HG03469 (cell line): ENCODE results near the gene UBE2I.

Experiments
- ATAC-seq: cut with Tn5 transposase; IDR thresholded peaks from one replicate; pipeline ENCODE4 v1.9.1; 2021; ENCODE audit warnings: mild to moderate bottlenecking, moderate library complexity, moderate number of reproducible peaks; ENCODE audit not compliant: unreplicated experiment

The UBE2I gene

DNA sequence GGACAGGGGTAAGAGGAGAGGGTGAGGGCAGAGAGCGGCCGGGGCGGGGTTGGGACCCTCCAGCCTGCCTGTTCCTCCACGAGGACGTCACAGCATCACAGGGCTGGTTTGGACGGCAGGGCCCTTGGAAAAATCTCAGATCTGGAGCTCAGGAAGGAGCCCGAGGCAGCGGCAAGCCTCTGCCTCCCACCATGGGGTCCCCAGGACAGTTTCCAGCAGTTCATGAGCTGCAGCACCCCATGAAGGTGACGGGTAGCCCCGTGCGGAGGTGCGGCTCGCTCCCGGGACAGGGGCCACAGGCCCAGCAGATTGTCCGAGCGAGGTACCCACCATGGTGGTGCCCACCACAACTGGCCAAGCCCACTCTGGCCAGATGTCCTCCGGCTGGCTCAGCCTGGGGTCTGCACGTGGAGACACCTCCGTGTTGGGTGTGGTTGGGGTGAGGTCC lies 32.3 kb upstream of the UBE2I start:
- ATAC-seq = no peak

DNA sequence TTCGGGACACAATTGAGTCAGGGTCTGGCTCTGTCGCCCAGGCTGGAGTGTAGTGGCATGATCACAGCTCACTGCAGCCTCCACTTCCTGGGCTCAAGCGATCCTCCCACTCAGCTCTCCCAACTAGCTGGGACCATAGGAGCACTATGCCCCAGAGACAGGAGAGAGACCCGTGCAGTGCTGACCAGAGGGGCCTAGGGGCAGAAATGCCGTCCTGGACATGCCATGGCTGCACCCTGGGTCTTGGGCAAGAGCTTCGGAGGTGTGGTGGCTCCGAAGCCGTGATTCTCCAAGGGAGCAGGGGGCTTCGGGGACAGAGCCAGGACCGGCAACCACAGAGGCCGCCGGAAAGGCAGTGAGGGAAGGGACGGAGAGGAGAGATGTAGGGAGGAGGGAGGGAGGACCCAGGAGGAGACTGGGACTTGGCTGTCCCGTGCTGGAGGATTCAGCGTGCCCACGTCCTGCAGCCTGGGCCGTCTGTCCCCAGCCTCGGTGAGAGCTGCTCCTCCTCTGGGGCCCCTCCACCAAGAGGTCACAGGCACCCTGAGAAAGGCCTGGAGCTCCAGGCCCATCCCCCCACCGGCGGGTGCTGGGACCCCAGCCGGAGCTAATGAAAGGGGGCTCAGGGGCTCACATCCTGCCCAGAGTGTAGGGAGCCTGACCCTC lies 31.7 kb upstream of the UBE2I start:
- ATAC-seq = no peak

DNA sequence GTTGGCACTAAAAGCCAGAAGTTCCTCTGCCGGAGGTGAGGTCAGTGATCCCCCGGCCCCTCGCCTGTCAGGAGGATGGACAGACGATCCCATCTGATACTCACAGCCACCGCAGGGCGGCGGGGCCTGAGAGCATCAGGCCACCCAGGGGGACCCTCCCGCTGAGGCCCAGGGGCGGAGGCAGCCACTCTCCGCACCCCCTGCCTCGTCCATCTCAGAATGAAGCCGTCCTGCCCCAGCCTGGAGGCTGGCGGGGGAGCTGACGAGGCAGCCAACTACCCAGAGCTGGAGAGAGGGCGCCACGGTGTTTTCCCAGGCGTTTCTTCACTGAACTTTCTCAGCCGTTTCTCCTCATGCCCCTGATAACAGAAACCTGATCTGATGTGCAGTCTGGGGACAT lies 31.0 kb upstream of the UBE2I start:
- no peak for ATAC-seq

DNA sequence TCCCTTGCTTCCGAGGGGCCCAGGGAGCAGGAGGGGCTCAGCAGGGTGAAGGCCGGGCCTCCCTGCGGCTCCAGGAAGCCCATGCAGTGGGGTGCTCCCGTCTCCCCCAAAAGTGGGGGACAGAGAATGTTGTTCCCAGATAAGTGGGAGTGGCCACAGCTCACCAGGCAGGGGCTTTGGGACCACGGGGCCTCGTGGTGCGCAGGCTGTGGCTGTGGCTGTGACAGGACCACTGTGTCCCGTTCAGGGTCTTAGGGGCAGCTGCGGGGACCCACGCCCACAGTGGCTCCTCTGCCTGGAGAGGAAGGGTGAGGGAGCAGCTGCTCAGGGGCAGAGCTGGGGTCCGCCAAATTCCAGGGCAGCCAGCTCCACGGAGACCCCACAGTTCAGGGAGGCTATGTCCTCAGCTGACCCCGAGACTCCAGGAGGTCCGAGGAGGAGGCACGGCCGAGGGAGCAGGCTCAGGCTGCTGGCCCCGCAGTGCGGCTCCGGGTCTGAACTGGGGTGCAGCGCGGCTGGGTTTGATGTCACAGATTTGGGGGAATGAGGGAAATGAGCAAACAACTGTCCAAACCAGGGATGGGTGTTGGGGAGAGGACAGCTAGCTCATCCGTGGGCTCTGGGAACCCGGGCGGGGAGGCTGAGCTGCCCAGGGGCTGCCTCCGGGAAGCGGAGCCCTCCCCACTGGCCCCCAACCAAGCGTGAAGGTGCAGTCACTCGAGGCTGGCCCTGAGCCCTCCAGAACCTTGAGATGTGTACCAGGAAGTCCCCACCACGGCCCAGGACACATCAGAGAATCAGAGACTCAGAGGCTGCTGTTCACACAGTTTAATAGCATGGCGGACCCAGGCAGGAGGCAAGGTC lies 30.1 kb upstream of the UBE2I start:
- no peak for ATAC-seq

- ATAC-seq = no peak
Observed at GRCh38 chr16:1279945-1280589, 29.4 kb upstream of the UBE2I start.

DNA sequence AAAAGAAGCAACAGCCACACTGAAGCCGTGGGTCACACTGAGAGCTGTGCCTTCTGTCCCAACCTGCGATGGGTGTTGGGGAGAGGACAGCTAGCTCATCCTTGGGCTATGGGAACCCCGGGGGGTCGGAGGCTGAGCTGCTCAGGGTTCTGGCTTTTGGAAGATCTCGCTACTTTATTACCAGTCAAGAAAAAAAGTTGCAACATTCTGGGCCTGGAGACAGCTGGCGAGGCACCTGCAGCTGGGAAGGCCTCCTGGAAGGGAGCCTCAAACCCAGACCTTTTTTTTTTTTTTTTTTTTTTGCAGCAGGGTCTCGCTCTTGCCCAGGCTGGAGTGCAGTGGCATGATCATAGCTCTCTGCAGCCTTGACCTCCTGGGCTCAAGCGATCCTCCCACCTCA lies 28.7 kb upstream of the UBE2I start:
- no peak for ATAC-seq

DNA sequence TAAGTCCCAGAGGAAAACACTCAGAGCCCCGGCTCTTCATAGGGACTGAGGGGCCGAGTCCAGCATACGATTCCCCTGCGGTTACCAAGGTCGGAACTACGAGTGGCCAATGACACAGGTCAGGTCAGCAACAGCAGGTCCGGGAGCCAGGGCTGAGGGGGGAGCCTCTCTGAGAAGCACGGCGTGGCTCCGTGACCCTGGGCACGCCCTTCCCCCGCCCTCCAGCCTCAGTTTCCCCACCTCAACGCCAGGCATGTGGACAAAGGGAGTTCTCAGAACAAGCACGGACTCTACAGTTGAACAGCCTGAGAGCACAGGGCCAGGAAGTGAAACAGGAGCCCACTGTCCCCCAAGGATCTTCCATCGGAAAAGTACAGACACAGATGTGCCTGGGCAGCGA lies 27.9 kb upstream of the UBE2I start:
- no peak for ATAC-seq

GRCh38 chr16:1282324-1282973 lies 27.0 kb upstream of the UBE2I start:
- ATAC-seq = no peak

GRCh38 chr16:1283296-1283695 lies 26.1 kb upstream of the UBE2I start:
- ATAC-seq = no peak

GRCh38 chr16:1283996-1284616 lies 25.3 kb upstream of the UBE2I start:
- no peak for ATAC-seq

DNA sequence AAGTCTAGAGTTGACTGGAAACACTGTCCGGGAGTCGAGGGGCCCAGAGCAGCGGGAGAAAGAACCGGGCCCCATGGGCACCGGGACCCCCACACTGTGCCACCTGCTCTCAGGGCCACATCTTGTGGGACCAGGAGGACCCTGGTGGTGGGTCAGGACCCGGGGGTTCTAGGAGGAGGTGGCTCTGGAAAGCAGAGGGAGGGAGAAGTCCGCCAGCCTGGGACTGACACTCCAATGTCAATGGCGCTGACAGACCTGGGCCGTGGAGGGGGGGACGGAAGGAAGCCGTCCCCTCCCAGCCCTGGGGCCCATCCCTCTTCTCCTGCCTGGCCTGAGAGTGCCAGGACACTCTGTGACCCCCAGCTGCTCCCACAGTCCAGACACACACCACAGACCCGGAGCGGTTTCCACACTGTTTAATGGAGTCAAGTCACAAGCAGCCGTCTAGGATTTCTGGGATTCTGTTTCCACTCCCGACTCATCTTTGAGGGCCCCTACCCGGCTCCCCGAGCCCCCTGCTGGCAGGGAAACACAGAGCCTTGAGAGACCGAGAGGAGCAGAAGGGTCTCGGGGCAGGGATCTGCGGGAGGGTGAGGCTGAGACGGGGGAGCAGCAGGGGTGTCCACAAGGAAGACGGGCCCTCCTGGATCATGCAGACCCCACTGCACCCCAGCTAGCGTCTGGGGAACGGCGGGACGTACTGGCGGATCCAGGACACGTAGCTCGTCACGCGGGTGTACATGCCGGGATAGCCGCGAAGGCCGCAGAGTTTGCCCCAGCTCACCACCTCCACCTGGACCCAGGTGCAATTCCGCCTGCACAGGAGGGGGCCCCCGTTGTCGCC lies 23.5 kb upstream of the UBE2I start:
- no peak for ATAC-seq

DNA sequence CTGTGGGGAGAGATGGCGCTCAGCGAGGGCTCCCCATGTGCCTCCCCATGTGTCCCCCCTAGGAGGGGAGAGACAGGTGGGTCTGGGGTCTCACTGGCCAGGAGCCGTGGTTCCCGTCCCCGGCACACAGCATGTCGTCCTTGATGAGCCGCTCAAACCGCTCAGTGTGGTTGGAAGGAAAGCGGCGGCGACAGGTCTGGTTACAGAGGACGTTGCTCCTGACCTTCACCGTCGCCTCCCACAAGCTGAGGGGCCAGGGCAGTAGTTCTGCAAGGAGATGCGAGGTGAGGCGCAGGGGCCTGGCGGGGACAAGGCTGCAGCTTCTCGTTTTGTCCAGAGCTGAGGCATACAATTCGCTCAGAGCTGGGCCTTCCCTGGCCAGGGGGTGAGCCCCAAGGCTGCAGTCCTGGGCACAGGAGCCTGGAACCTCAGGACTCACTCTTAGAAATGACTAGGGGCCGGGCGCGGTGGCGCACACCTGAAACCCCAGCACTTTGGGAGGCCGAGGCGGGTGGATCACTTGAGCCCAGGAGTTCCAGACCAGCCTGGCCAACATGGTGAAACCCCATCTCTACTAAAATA lies 22.8 kb upstream of the UBE2I start:
- no peak for ATAC-seq

DNA sequence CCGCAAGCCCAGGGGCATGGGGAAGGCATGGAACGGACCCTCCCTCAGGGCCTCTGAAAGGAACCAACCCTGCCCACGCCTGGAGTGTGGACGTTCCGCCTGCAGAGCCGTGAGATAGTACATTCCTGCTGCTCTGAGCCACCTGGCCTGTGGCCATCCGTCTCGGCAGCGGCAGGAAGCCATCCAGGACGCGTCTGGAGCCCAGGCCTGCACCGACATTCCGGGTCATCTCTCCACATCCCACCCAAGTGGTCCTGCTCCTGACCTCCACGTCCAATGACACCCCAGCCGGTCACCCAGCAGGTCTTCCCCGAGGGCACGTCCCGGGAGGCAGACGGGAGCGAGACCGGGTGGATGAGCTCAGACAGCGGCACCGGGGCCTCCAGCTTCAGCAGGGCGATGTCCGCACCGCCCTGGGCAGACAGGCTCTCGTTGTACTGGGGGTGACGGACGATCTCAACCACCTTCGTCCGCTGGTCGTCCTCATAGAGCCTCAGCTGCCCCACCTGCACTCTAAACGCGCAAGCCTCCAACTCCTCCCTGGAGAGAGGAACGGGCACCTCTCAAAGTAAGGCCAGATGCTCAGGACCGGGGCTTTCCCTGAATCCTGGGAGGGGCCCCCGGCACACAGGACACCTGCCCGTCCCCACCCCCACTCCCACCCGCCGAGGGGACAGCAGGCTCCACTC lies 21.3 kb upstream of the UBE2I start:
- ATAC-seq = no peak

DNA sequence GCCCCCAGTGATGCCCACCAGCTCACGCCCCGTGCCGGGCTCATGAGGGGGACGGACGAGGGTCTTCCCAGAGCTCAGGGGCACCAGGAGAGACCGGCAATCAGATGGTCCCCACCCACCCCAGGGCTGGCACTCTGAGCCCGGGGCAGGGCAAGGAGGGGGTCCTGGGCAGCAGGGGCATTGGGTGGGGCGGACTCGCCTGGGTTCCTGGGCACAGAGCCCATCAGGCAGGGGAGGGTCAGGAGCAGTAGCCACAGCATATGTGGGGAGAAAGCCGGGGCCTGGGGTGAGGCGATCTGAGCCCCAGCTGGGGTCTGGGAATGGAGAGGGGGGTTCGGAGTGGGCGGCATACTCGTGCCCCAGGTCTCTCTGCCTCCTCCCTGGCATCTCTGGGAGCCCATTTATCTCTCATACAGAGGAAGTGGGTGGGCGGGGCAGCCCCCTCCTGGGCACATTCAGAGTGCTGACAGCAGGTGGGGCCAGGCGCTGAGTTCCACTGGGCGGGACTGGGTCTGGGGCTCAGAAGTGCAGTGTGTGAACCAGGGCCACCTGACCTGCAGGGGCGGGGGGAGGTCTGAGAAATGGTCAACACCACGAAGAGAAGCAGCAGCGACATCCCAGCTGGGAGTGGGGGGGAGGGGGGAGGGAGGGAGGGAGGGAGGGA lies 20.5 kb upstream of the UBE2I start:
- no peak for ATAC-seq

GRCh38 chr16:1289477-1289866 lies 20.0 kb upstream of the UBE2I start:
- no peak for ATAC-seq

GRCh38 chr16:1290063-1290501 lies 19.4 kb upstream of the UBE2I start:
- no peak for ATAC-seq

GRCh38 chr16:1290860-1291575 lies 18.4 kb upstream of the UBE2I start:
- ATAC-seq = no peak

GRCh38 chr16:1291576-1291974 lies 17.9 kb upstream of the UBE2I start:
- ATAC-seq = no peak
